Duodenal mucosa (tissue), 2 donors: ENCODE results near the gene LHPP.

Experiments
- H3K27ac ChIP-seq: one replicate; pipeline ENCODE4 v1.7.0; 2013; ENCODE audit warnings: low read depth, low read length
- H3K27me3 ChIP-seq, 2 donors: one replicate each; pipeline ENCODE4 v1.7.0; 2013; ENCODE audit warnings: low read length in 2 of 2, control low read depth in 1 of 2; ENCODE audit not compliant: insufficient read depth in 2 of 2, control insufficient read depth in 1 of 2
- H3K36me3 ChIP-seq, 2 donors: one replicate each; pipeline ENCODE4 v1.7.0; 2013; ENCODE audit warnings: low read length in 2 of 2, control low read depth in 1 of 2; ENCODE audit not compliant: insufficient read depth in 2 of 2, control insufficient read depth in 1 of 2
- H3K4me1 ChIP-seq, 2 donors: one replicate each; pipeline ENCODE4 v1.7.0; 2013; ENCODE audit warnings: low read length in 2 of 2, control low read depth in 1 of 2; ENCODE audit not compliant: insufficient read depth in 2 of 2, control insufficient read depth in 1 of 2
- H3K4me3 ChIP-seq, 2 donors: one replicate each; pipeline ENCODE4 v1.7.0; 2013; ENCODE audit warnings: low read length in 2 of 2, low read depth in 1 of 2
- H3K9ac ChIP-seq, 2 donors: one replicate each; pipeline ENCODE4 v1.7.0; 2013; ENCODE audit warnings: low read length in 2 of 2, low read depth in 1 of 2
- H3K9me3 ChIP-seq, 2 donors: one replicate each; pipeline ENCODE4 v1.7.0; 2013; ENCODE audit warnings: low read length in 2 of 2, control low read depth in 1 of 2; ENCODE audit not compliant: control insufficient read depth in 1 of 2

Gene LHPP

DNA sequence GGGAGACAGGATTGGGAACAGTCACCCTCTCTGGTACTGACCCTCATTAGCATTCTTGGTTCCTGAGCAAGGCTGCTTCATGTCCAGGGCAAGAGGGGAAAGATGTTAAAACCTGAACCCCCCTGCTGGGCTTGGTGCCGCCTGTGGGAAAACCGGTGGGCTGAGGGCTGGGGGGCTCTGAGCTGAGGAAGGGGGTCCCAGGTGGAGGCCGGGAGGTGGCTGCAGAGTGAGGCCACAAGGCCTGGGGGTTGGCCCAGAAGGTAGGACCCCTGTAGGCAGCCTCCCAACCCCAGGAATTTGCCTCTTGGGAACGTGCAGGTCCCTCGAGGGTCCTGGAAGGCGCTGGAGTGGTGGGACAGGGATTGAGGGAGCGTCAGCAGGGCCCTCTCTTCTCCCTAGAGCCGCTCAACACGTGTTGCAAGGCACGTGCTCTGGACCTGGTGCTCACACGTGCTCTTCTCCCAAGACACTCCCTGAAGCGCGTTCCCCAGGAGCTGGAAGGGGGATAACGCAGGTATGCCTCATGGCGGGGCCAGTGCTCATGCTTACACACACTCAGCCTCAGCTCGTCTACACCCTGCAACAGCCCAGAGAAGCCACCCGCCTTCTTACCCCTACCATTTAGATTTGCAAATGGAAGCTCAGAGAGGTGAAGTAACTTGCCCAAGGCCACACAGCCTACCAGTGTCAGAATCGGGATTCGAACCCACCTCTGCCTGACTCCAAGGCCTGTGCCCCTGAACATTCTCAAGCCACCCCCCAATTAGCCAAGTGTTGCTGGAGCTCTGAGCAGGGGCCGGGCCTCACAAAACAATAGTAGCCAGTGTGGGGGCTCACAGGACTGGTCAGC is 64.4 kb downstream of the LHPP start:
- H3K27ac ChIP-seq: no peak overlapping the region
- H3K36me3 ChIP-seq: no peaks in the 10 kb centered on the region
- H3K9me3 ChIP-seq: no peaks in the 10 kb centered on the region
- H3K4me3 ChIP-seq: no peak overlapping the region
- no peak overlapping the region for H3K9ac ChIP-seq
- no peaks in the 10 kb centered on the region for H3K27me3 ChIP-seq
- H3K4me1 ChIP-seq: peaks cover 21 to 22% of the 10 kb centered on the region in 2 donors

DNA sequence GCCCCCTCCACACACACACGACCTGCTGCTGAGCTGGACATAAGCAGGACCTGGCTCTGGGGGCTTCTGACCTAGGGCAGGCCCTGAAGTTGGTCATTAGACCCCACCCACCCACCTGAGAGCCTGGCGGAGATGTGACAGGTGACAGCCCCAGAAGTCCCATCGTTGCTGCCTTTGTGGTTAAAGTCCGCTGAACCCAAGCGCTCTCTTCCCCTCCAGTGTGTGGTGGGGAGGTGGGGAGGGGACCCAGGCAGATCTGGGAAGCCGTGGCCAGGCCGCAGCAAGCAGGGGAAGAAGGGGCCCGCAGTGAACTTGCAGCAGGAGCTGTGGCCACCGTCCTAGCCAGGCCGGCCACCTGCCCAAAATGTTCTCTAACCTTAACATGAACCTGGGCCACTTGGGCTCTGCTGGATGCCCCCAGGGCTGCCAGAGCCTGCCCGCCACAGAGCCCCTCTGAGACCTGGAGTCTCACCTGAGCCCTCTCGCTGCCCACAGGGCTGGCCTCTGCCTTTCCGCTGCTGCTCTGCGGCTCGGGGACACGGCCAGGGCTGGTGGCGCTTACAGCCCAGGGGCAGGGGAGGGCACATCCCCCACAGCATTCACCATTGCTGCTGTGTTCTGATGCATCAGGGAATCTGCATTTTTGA is 65.1 kb downstream of the LHPP start:
- Histone ChIP-seq H3K4me1 (peaks cover 21 to 22% of the 10 kb centered on the region in 2 donors), H3K9me3 (no peaks in the 10 kb centered on the region), H3K27me3 (no peaks in the 10 kb centered on the region), H3K27ac (no peak overlapping the region), H3K4me3 (no peak overlapping the region), H3K36me3 (no peaks in the 10 kb centered on the region), H3K9ac (no peak overlapping the region)

DNA sequence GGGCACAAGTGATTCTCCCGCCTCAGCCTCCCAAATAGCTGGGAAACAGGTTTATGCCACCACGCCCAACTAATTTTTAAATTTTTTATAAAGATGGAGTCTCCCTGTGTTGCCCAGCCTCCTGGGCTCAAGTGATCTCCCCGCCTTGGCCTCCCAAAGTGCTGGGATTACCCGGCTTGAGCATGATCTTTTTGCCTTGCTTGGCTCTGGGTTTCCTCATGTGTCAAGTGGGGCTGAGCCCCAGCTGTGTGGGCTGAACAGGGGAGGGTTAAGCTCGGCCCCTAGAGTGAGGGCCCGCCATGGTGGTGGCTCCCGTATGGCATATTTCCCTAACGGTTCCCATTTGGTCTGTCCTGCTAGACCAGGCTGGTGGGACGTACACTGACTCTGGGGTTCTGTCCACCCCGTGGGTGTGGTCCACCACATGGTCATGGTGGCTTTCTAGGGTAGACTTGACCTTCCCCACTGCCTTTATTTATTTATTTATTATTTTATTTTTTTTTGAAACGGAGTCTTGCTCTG is 66.3 kb downstream of the LHPP start:
- Histone ChIP-seq H3K9ac (no peak overlapping the region), H3K27me3 (no peaks in the 10 kb centered on the region), H3K9me3 (no peaks in the 10 kb centered on the region), H3K36me3 (no peaks in the 10 kb centered on the region), H3K4me1 (peaks cover 17 to 18% of the 10 kb centered on the region in 2 donors), H3K27ac (no peak overlapping the region), H3K4me3 (no peak overlapping the region)

DNA sequence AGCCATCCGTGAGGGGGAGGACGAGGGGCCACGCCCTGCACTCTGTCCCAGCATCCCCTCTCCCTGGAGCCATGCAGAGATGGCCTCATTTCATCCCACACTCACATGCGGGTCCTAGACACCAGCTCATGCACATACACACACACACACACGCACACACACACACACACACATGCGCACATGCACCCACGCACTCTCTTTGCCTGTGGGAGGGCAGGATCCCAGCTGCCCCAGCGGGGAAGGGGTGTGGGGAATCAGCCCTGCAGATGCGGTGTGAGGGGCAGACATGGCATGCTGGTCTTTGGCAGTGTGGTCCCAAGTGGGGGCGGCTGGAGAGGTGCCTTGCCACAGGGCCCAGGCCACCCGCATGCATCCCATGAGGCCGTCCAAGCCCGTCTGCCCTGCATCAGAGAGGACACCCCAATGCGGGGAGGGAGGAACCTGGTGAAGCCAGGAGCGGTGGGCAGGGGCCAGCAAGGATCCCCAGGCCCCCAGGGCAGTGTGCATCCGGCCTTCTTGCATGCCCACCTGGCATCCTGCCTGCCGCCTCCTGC is 68.1 kb downstream of the LHPP start:
- no peak overlapping the region for H3K27ac ChIP-seq
- H3K4me1 ChIP-seq: peaks cover 7 to 9% of the 10 kb centered on the region in 2 donors
- H3K36me3 ChIP-seq: no peaks in the 10 kb centered on the region
- H3K9ac ChIP-seq: no peak overlapping the region
- H3K4me3 ChIP-seq: no peak overlapping the region
- H3K27me3 ChIP-seq: no peaks in the 10 kb centered on the region
- no peaks in the 10 kb centered on the region for H3K9me3 ChIP-seq

DNA sequence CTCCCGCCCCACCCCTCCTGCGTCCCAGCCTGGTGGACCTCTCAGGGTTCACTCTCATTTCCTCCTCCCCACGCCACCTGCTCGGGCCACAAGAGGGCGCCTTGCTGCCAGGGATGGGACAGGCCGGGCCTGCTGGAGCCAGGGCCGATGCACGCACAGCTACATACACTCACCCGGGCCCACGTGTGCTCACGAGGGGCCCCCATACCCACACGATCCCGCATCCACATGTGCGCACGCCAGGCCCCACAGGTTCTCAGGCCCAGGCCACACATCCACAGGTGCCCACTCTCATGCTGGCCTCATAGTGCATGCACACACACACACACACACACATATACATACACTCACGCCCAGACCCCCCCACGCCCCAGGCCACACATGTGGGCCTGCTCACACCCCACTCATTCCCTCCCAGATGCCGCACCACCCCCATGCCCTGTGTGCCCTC is 68.6 kb downstream of the LHPP start:
- Histone ChIP-seq H3K27ac (no peak overlapping the region), H3K4me3 (no peak overlapping the region), H3K36me3 (no peaks in the 10 kb centered on the region), H3K27me3 (no peaks in the 10 kb centered on the region), H3K9me3 (no peaks in the 10 kb centered on the region), H3K4me1 (peaks cover 4 to 7% of the 10 kb centered on the region in 2 donors), H3K9ac (peak overlapping the region in 1 of 2 donors; percentile 10)

DNA sequence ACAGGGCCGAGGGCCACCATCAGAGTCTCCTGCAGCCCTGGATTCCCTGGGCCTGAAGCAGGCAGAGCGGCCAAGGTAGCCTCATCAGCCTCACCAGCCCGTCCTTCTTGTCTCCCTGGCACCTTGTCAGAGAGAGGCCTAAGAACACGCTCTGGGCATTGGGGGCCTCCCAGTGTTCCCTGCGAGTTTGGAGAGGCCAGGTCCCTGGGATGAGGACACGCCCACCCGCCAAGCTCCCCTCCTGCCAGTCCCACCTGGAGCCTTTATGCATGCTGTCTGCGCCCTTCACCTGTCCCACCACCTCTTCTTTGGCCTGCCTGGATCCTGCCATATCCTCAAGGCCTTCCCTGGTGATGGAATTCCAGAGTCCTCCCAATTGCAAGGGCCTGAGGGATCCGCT is 69.2 kb downstream of the LHPP start:
- no peak overlapping the region for H3K9ac ChIP-seq
- peaks cover 3 to 7% of the 10 kb centered on the region in 2 donors for H3K4me1 ChIP-seq
- no peak overlapping the region for H3K4me3 ChIP-seq

DNA sequence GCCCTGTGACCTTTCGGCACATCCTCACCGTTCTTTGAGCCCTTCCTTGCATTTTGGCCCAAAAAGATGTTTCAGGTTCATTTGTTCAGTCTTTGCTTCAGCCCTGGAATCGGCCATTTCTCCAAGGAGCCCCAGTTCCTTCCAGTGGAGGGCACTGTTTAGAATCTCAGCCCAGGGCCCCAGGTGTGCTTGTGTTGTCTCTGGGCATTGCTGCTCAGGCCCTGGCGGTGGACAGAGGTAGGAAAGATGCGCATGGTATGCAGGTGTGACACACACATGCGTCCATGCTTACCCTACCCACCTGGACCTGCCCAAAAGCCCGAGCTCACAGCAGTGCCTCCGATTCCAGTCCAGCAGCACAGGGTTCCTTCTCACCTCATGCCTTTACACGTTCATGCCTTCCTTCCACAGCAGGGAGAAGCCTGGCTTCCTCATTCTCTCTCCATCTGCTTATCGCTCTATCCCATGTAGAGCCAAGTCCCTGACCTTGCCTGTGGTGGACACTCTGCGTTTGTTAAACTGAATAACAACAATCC is 70.6 kb downstream of the LHPP start:
- no peaks in the 10 kb centered on the region for H3K36me3 ChIP-seq
- no peak overlapping the region for H3K4me3 ChIP-seq
- H3K4me1 ChIP-seq: peaks cover 3 to 7% of the 10 kb centered on the region in 2 donors
- no peak overlapping the region for H3K27ac ChIP-seq
- H3K27me3 ChIP-seq: no peaks in the 10 kb centered on the region
- H3K9me3 ChIP-seq: no peaks in the 10 kb centered on the region
- no peak overlapping the region for H3K9ac ChIP-seq

More for the DNA sequence above, 69.2 kb downstream of the LHPP start:
- Histone ChIP-seq H3K27ac (no peak overlapping the region), H3K27me3 (no peaks in the 10 kb centered on the region), H3K36me3 (no peaks in the 10 kb centered on the region), H3K9me3 (no peaks in the 10 kb centered on the region)

DNA sequence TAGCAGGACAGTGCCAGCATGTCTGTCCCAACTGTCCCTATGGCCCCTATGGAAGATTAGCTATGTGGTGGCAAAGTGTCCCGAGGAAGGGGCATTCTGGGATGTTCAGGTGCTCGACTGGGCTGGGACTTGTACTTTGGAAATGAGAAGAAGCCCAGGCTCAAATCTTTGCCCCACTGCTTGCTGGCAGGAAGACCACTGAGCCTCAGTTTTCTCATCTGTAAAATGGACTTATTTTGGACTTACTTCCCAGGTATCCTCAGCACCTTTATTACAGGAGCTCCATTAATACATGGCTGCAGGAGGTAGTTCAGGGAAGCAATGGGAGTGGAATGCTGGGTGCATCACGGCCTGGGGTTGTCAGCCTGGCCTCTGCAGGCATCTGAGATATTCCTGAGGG is 71.2 kb downstream of the LHPP start:
- no peak overlapping the region for H3K27ac ChIP-seq
- peaks cover 3 to 7% of the 10 kb centered on the region in 2 donors for H3K4me1 ChIP-seq
- no peak overlapping the region for H3K4me3 ChIP-seq
- no peak overlapping the region for H3K9ac ChIP-seq
- no peaks in the 10 kb centered on the region for H3K36me3 ChIP-seq
- H3K27me3 ChIP-seq: no peaks in the 10 kb centered on the region
- H3K9me3 ChIP-seq: no peaks in the 10 kb centered on the region

DNA sequence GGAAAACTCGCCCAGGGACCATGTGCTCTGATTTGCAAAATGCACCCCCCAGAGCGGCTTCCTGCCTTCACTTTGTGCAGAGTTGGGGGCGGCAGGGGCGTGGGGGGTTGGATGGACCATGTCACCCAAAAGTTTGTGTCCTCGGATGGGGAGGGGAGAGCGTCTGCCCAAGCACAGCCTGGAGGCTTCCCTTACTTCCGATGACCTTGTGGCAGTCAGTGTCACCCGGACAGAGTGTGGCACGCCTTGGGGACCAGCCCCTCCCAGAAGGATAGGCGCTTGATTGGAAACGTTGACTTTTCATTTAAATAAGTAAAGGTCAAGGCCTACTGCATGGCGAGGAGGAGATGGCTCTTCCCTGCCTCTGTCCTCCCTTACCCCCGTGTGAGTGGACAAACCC is 71.6 kb downstream of the LHPP start:
- H3K9ac ChIP-seq: no peak overlapping the region

More for the DNA sequence above, 71.6 kb downstream of the LHPP start:
- Histone ChIP-seq H3K27ac (no peak overlapping the region), H3K4me1 (peaks cover 3 to 7% of the 10 kb centered on the region in 2 donors), H3K27me3 (no peaks in the 10 kb centered on the region), H3K4me3 (no peak overlapping the region), H3K36me3 (no peaks in the 10 kb centered on the region), H3K9me3 (no peaks in the 10 kb centered on the region)
